SK-N-SH treated with all-trans-retinoic acid at 6 μM for 48 hours (cell line): Measurements from ENCODE around the gene SLC1A5.
"Not testable (repeated sequence)": the region's sequence is repeated elsewhere in the genome, so short reads cannot be mapped to it uniquely, and the experiment has no call there.

Experiments
- ATAC-seq: fragments of 200-7000 bp; cut with Tn5 transposase; 3 replicates; pipeline ENCODE4 v1.9.1; 2020; ENCODE audit warnings: mild to moderate bottlenecking, moderate library complexity
- ARNTL ChIP-seq: fragments of 450-650 bp; formaldehyde crosslinking; IDR thresholded peaks from 2 replicates; pipeline ENCODE4 v1.5.0; 2020; ENCODE audit warnings: low read depth, mild to moderate bottlenecking, moderate library complexity, borderline replicate concordance
- BACH2 ChIP-seq: fragments of 250-450 bp; sonication (Bioruptor Pico); IDR thresholded peaks from 2 replicates; pipeline ENCODE4 v1.9.0; 2021; ENCODE audit warnings: mild to moderate bottlenecking, borderline replicate concordance
- CSDC2 ChIP-seq: fragments of 250-450 bp; sonication (Bioruptor Pico); IDR thresholded peaks from 2 replicates; pipeline ENCODE4 v1.5.0; 2020; ENCODE audit warnings: mild to moderate bottlenecking, moderate library complexity
- CSRNP3 ChIP-seq: fragments of 250-450 bp; sonication (Bioruptor Pico); IDR thresholded peaks from 2 replicates; pipeline ENCODE4 v1.5.1; 2021; ENCODE audit warnings: mild to moderate bottlenecking, moderate library complexity
- ESRRG ChIP-seq: fragments of 250-450 bp; sonication (Bioruptor Pico); IDR thresholded peaks from 2 replicates; pipeline ENCODE4 v1.6.1; 2021; ENCODE audit warnings: mild to moderate bottlenecking
- GLIS3 ChIP-seq: fragments of 250-450 bp; sonication (Bioruptor Pico); IDR thresholded peaks from 2 replicates; pipeline ENCODE4 v1.5.0; 2020; ENCODE audit warnings: mild to moderate bottlenecking, moderate library complexity
- ISL1 ChIP-seq: fragments of 250-450 bp; sonication (Bioruptor Pico); IDR thresholded peaks from 2 replicates; pipeline ENCODE4 v2.1.2; 2022; ENCODE audit warnings: mild to moderate bottlenecking, moderate library complexity
- OSR1 ChIP-seq: fragments of 250-450 bp; sonication (Bioruptor Pico); IDR thresholded peaks from 2 replicates; pipeline ENCODE4 v1.8.0; 2022; ENCODE audit warnings: moderate library complexity, mild to moderate bottlenecking, inconsistent platforms
- POU6F1 ChIP-seq: fragments of 250-450 bp; sonication (Bioruptor Pico); IDR thresholded peaks from 2 replicates; pipeline ENCODE4 v1.8.0; 2021; ENCODE audit warnings: low read depth, mild to moderate bottlenecking, moderate library complexity, borderline replicate concordance
- PPARA ChIP-seq: fragments of 250-450 bp; sonication (Bioruptor Pico); IDR thresholded peaks from 2 replicates; pipeline ENCODE4 v1.5.0; 2020; ENCODE audit warnings: mild to moderate bottlenecking, borderline replicate concordance
- RARB ChIP-seq: fragments of 250-450 bp; sonication (Bioruptor Pico); IDR thresholded peaks from 2 replicates; pipeline ENCODE4 v1.8.0; 2021; ENCODE audit warnings: mild to moderate bottlenecking, moderate library complexity
- SNAI2 ChIP-seq: fragments of 250-450 bp; sonication (Bioruptor Pico); IDR thresholded peaks from 2 replicates; pipeline ENCODE4 v1.5.0; 2020; ENCODE audit warnings: mild to moderate bottlenecking, moderate library complexity
- TCF4 ChIP-seq: fragments of 250-450 bp; sonication (Bioruptor Pico); IDR thresholded peaks from 2 replicates; pipeline ENCODE4 v1.8.0; 2021; ENCODE audit warnings: mild to moderate bottlenecking, moderate library complexity, borderline replicate concordance
- TOX ChIP-seq: fragments of 250-450 bp; sonication (Bioruptor Pico); IDR thresholded peaks from 2 replicates; pipeline ENCODE4 v1.8.0; 2021; ENCODE audit warnings: mild to moderate bottlenecking, moderate library complexity, borderline replicate concordance
- TSHZ2 ChIP-seq: fragments of 250-450 bp; sonication (Bioruptor Pico); IDR thresholded peaks from 2 replicates; pipeline ENCODE4 v1.5.0; 2020; ENCODE audit warnings: mild to moderate bottlenecking, moderate library complexity
- ZC3H10 ChIP-seq: fragments of 250-450 bp; sonication (Bioruptor Pico); IDR thresholded peaks from 2 replicates; pipeline ENCODE4 v1.5.1; 2021; ENCODE audit warnings: mild to moderate bottlenecking, moderate library complexity
- ZFP3 ChIP-seq: fragments of 250-450 bp; sonication (Bioruptor Pico); IDR thresholded peaks from 2 replicates; pipeline ENCODE4 v1.5.0; 2020; ENCODE audit warnings: mild to moderate bottlenecking, moderate library complexity
- ZFP30 ChIP-seq: fragments of 450-650 bp; formaldehyde crosslinking; IDR thresholded peaks from 2 replicates; pipeline ENCODE4 v1.5.0; 2022; ENCODE audit warnings: mild to moderate bottlenecking, moderate library complexity
- ZNF565 ChIP-seq: fragments of 450-650 bp; formaldehyde crosslinking; conservative IDR thresholded peaks from 2 replicates; pipeline ENCODE4 v1.5.0; 2020; ENCODE audit warnings: low read depth, mild to moderate bottlenecking, moderate library complexity
- ZNF70 ChIP-seq: fragments of 450-650 bp; formaldehyde crosslinking; IDR thresholded peaks from 2 replicates; pipeline ENCODE4 v1.5.0; 2020; ENCODE audit warnings: mild to moderate bottlenecking, moderate library complexity
- TF ChIP-seq, protein P1 (sequence below): fragments of 250-450 bp; sonication (Bioruptor Pico); IDR thresholded peaks from 2 replicates; pipeline ENCODE4 v1.5.1; 2020; ENCODE audit warnings: low read depth, mild to moderate bottlenecking, moderate library complexity
- TF ChIP-seq, protein P2 (sequence below): fragments of 250-450 bp; sonication (Bioruptor Pico); IDR thresholded peaks from 2 replicates; pipeline ENCODE4 v1.8.0; 2020; ENCODE audit warnings: mild to moderate bottlenecking, moderate library complexity, borderline replicate concordance

Gene SLC1A5

GRCh38 chr19:46764817-46765291, 23.5 kb downstream of the SLC1A5 start:
- no peak for ATAC-seq
- TF ChIP-seq CSDC2 (no peak), BACH2 (CRISPR knock-in tag) (no peak), ZFP30 (CRISPR knock-in tag) (no peak), PPARA (CRISPR knock-in tag) (no peak), ISL1 (CRISPR knock-in tag) (no peak), TOX (CRISPR knock-in tag) (no peak), CSRNP3 (CRISPR knock-in tag) (no peak), ZNF565 (CRISPR knock-in tag) (no peak), TCF4 (no peak), ZC3H10 (CRISPR knock-in tag) (no peak), ZFP3 (no peak), OSR1 (CRISPR knock-in tag) (no peak), ZNF70 (CRISPR knock-in tag) (no peak), ESRRG (CRISPR knock-in tag) (no peak)
- TF ChIP-seq, protein P1, sequence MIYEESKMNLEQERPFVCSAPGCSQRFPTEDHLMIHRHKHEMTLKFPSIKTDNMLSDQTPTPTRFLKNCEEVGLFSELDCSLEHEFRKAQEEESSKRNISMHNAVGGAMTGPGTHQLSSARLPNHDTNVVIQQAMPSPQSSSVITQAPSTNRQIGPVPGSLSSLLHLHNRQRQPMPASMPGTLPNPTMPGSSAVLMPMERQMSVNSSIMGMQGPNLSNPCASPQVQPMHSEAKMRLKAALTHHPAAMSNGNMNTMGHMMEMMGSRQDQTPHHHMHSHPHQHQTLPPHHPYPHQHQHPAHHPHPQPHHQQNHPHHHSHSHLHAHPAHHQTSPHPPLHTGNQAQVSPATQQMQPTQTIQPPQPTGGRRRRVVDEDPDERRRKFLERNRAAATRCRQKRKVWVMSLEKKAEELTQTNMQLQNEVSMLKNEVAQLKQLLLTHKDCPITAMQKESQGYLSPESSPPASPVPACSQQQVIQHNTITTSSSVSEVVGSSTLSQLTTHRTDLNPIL (CRISPR knock-in tag) = no peak

- ATAC-seq = no peak
- TF ChIP-seq ARNTL (CRISPR knock-in tag) = no peak
- TF ChIP-seq TCF4 = no peak
- TF ChIP-seq RARB (CRISPR knock-in tag) = no peak
Measured at GRCh38 chr19:46762245-46762890, 26.0 kb downstream of the SLC1A5 start.

DNA sequence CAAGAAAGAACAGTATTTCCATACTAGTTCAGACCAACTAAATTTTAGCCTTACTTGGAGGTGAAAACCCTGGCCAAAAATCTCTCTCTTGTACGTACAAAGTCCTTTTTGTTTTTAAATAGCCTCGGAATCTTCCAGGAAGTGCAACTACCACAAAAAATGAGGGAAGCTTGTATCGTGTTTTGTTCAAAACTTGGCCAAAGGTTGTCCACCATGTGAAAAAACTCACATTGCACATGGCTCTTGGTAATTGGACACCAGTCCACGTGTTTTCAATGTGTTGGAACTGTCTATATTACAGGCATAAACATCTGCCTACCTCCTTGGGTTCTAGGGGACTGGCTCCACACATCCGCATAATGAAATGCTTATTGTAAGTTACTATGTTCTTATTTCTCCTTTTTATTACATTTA, 27.0 kb downstream of the SLC1A5 start:
- no peak for ATAC-seq
- TF ChIP-seq SNAI2 (CRISPR knock-in tag) (no peak), ZNF70 (CRISPR knock-in tag) (no peak), CSRNP3 (CRISPR knock-in tag) (no peak), POU6F1 (no peak), ZNF565 (CRISPR knock-in tag) (no peak), RARB (CRISPR knock-in tag) (no peak), TSHZ2 (CRISPR knock-in tag) (no peak), TOX (CRISPR knock-in tag) (no peak), GLIS3 (CRISPR knock-in tag) (no peak), ISL1 (CRISPR knock-in tag) (no peak), OSR1 (CRISPR knock-in tag) (no peak), ESRRG (CRISPR knock-in tag) (no peak)
- TF ChIP-seq, protein P2, sequence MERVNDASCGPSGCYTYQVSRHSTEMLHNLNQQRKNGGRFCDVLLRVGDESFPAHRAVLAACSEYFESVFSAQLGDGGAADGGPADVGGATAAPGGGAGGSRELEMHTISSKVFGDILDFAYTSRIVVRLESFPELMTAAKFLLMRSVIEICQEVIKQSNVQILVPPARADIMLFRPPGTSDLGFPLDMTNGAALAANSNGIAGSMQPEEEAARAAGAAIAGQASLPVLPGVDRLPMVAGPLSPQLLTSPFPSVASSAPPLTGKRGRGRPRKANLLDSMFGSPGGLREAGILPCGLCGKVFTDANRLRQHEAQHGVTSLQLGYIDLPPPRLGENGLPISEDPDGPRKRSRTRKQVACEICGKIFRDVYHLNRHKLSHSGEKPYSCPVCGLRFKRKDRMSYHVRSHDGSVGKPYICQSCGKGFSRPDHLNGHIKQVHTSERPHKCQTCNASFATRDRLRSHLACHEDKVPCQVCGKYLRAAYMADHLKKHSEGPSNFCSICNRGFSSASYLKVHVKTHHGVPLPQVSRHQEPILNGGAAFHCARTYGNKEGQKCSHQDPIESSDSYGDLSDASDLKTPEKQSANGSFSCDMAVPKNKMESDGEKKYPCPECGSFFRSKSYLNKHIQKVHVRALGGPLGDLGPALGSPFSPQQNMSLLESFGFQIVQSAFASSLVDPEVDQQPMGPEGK (CRISPR knock-in tag) = no peak
- TF ChIP-seq, protein P1 (CRISPR knock-in tag) = no peak

DNA sequence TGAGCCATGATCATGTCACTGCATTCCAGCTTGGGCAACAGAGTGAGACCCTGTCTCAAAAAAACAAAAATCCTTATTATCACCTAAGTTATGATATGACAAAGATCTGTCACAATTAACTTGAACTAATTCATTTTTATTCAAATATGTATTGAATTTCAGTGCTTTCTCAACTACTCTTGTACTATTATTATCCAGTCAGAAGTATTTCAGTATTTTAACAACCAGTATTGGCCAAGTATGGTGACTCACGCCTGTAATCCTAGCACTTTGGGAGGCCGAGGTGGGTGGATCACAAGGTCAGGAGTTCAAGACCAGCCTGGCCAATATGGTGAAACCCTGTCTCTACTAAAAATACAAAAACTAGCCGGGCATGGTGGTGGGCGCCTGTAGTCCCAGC, 27.5 kb downstream of the SLC1A5 start:
- ATAC-seq = not testable (repeated sequence)
